ENCODE measurements around the gene ST6GALNAC3. TPM values are rescaled to one million over a fixed set of nuclear protein-coding genes. Genes with fewer than 3 reads are reported as not detected.
"Not testable (repeated sequence)": the region's sequence is repeated elsewhere in the genome, so short reads cannot be mapped to it uniquely, and the experiment has no call there.

Gene ST6GALNAC3
- total RNA-seq, 1 experiment from 2014 or later = 0.03 TPM

DNA sequence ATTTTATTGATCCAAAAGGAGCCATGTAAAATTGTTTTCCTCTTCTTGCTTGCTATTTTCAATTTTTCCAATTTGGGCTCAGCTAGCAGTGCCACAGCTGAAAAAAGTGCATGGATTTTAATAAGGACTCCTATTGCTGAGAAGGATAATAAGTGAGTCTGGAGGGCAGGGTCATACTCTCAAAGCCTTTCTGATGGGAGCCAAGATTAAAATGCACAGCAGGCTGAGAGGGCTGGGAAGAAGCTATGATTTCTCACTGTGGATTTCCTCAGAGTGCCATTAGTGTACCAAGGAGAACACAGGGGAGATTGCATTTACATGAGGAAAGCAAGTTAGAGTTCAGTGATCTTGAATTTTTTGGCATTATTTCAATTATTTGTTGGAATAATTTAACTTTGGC lies 261.3 kb downstream of the ST6GALNAC3 start:
- DNase-seq (ENCODE audit: low read depth) = no peak

DNA sequence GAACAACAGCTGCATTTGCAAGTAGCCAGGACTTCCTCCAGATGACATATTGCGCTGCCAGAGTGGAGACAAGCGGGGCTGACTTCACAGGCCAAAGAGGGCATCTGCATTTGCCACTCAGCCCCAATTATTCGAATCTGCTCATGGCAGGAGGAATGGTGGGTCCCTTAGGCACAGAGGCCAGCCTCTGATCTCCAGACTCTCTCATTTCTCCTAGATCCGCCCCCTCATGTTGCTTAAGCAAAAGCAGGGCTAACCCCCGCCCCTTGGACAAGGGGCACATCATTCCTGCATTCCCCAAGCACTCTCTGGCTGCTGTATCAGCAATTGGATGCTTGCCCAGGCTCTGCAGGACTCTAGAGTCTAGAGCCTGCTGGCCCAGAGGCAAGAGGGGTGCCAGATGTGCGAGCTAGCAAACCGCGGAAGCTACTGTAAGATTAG lies 262.4 kb downstream of the ST6GALNAC3 start:
- peak; percentile 37 for DNase-seq (ENCODE audit: low read depth)

DNA sequence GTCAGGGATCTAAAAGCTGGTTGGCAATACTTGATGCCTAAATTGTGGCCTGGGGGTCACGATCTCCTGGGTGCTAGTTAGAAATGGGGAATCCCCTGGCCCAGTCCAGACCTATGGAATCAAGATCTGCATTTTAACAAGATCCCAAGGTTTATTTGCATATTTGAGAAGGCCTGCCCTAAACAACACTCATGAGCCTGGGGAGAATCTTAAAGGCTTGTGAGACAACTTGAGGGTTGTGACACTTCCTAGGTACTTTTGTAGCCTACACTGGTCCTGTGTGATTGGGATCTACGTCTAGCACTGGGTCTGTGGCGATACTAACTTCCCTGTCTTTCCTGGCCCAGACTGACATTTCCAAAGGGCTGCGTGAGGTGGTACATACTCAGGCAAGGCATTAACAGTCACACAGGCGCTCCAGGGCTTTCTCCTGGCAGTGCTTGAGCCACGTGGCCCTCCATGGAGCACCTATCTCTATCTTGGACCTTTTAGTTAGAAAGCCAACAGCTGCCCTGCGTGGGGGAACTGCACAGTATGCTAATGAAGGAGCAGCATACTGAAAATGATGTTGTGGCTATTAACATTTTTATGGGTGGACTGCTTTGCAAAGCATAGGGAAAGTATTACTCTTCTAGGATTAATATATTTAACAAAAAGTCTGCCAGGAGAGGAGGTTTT lies 263.1 kb downstream of the ST6GALNAC3 start:
- DNase-seq (ENCODE audit: low read depth) = no peak

DNA sequence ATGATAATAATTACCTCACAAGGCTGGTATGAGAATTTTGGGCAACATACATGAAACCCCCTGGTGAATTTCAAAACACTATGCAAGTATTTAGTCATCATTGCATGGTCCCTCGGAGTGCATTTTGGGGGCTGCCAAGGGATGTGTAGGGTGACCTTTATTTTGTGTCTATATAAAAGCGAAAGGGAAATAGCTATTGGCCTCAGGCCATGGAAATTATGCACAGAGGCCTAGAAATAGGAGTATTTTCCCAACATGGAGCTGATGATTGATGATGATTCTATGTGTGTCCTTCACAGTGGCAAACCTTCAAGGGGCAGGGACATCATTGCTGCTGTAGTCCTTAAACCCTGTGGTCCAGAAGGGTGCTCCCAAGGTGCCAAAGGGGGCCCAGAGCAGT lies 265.5 kb downstream of the ST6GALNAC3 start:
- no peak for DNase-seq (ENCODE audit: low read depth)

DNA sequence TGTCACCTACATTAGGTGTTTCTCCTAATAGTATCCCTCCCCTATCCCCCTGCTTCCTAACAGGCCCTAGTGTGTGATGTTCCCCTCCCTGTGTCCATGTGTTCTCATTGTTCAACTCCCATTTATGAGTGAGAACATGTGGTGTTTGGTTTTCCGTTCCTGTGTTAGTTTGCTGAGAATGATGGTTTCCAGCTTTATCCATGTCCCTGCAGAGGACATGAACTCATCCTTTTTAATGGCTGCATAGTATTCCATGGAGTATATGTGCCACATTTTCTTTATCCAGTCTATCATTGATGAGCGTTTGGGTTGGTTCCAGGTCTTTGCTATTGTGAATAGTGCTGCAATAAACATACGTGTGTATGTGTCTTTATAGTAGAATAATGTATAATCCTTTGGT lies 267.3 kb downstream of the ST6GALNAC3 start:
- not testable (repeated sequence) for DNase-seq (ENCODE audit: low read depth)

DNA sequence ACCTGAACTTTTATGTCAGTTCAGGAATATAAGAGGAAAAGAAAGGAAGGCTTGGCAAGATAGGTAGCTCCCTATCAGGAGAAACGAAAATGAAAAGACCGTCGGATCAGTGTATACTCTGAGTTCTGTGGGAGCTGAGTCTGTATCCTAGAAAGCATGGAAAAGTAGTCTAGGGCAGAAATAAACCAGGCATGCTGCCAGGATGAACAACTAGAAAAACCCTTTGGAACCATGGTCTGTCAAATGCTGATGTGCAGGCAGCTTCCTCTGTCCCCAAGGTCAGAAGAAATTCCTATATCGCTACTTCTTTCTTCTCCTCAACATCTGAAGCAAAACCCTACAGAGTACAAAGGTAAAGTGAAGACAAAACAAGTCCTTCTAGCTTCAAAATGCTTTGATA lies 268.8 kb downstream of the ST6GALNAC3 start:
- no peak for DNase-seq (ENCODE audit: low read depth)

DNA sequence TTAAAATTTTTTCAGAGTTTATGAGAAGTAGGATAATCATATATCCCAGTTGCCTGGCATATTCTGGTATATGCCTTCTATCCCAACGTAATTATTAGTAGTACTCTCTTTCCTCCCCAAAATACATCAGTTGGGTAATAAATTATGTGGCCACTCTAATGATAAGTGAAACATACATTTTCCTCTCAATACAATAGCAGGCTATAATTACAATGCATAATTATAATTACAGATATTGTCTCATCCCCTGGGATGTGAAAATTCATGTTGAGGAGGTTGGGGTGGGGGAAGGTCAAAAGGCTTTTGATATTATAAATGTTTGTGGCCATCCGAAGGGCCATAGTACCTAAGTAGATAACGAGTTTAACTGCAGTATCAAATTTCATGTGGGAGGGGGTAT lies 277.1 kb downstream of the ST6GALNAC3 start:
- no peak for DNase-seq (ENCODE audit: low read depth)

DNA sequence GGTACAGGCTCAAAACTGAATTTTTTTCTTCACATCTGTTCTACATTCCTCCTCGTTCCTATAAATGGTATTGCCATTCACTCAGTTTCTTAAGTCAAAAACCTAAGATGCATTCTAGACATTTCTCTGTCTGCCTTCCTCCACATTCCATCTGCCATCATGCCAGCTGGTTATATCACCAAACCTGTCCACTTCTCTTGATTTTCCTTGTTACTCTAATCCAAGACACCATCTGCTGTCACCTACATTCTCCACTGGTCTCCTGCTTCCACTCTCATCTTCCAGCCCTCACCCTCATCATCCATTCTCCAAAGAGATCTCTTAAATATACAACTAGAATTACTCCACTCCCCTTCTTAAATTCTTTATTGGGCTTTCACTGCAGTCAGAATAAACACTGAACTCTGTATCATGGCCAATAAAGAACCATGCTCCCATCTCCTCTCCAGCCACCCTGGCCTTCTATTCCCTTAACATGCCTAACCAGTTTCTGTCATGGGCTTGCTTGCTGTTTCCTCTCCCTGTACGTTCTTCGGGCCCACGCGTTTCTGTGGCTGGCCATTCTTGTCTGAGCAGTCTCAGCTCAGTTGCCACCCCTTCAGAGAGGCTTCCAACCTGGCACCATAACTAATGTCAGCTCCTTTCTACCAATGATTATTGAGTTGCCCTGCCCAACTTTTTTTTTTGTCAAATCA lies 278.3 kb downstream of the ST6GALNAC3 start:
- DNase-seq (ENCODE audit: low read depth) = no peak

DNA sequence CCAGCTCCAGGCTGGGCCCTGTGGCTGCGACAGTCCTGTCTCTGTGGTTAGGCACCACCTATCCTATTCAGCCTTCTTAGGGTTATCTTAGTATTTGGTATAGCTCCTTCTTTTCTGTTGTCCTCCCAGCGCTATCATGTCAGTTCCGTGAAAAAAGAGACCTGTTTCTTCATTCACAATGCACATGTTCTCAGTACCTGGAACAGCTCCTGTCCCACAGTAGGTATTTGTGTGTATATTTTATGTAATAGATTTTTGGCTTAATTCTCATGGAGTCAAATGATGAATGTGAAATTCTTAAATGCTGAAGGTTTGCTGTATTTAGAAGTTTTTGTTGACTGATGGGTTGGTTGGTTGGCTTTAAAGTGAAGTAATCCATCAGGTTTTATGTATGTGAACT lies 279.7 kb downstream of the ST6GALNAC3 start:
- DNase-seq (ENCODE audit: low read depth) = no peak

DNA sequence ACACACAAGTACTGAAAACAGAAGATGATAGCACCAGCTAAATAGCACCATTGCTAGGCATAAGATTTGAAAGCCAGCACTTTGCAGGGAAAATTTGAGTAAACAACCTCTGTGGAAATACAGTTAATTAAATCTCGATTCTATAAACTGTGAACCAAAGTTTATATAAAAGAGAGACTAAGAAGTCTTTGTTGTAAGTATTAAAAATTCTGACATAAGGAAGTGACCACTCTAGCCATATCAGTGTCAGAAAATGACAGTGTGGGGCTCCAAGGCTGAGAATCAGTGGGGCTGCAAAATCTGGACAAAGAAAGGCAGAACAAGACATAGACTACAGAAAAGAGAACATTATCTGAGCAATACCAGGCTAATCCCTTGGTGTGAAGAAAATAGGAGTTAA lies 292.2 kb downstream of the ST6GALNAC3 start:
- no peak for DNase-seq (ENCODE audit: low read depth)

DNA sequence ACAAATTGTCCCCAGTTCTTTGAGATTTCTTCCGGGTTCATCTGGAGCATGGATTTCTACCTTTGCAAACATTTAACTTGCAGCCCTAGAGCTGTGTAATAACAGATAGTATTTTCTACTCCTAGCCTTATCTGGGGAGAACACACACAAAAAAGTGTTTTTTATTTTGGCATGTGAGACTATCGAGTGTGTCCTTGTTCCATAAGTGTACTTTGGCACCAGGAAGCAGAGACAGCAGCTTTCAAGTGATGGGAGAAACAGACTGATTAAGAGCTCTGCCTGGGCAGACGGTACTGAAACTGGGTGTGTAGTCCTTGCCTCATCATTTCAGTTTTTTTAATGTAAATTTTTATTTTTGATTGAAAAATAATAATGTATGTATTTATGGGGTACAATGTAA lies 297.4 kb downstream of the ST6GALNAC3 start:
- DNase-seq (ENCODE audit: low read depth) = no peak

DNA sequence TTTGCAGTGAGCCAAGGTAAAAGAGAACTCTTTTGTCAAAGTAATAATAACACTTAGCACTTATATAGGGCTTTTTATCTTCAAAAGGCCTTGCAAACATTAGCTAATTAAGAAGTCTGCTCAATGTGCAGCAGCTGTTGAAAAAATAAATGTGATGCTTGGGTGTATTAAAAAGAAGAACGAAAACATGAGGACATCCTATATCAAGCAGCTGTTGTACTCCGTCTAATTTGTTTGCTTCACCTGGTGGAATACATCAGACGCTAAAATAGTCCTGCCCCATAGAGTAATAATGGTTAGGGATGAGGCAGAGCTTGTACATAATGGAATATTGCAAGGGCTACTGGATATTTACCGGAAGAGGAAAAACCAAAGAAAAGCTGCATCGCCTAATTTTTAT lies 299.5 kb downstream of the ST6GALNAC3 start:
- no peak for DNase-seq (ENCODE audit: low read depth)

DNA sequence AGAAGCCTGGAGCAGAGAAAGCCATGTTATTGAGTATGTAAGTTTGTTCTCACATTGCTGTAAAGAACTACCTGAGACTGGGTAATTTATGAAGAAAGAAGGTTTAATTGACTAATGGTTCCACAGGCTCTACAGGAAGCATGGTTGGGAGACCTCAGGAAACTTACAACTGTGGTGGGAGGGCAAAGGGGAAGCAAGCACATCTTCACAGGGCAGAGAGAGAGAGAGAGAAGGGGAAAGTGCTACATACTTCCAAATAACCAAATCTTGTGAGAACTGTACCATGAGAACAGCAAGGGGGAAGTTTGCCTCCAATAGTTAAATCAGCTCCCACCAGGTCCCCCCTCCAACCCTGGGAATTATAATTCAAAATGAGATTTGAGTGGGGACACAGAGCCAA lies 302.7 kb downstream of the ST6GALNAC3 start:
- no peak for DNase-seq (ENCODE audit: low read depth)

DNA sequence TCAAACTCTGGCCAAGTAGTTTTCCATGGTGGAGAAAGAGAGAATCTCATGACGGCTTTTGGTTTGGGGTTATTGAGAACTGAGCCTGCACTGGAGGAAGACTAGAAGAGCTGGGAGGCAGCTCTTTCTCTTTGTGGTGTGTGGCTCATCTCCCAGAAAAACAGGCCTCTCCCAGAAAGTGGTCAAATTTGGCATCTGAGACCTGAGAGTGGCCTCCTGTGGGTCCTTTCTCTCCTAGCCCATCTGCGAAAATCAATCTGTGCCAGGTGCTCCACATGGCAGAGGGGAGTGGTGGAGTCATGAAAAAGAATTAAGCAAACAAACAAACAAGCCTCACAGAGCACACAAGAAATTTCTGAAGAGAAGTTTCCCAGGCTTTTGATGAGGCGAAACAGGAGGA lies 305.0 kb downstream of the ST6GALNAC3 start:
- DNase-seq (ENCODE audit: low read depth) = no peak

DNA sequence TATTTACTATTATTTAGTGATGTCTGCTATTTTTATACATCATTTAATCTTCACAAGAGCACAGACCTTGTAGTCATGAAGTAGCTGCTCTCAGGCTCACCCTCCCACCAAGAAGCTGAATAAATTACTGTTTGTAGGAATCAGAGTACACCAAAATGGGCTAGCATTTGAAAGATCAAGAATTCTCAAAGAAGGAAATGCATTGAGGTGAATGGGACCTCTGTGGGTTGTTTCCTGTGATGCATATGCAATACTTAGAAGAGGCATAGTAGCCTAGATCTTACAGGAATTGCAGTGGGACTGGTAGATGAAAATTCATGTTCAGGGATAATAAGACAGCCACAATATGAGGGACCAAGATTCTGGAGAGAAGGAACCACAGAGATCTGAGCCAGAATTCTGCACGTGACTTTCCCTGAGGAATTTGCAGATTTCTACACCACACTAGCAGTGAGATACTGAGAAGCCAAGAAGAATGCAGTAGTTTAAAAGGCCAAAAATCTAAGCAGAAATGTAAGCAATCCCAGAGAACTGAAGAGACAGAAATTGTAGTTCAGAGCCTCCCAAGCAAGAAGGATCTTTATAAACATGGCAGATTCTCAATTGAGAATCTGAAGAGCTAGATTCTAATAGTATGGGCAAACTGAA lies 307.0 kb downstream of the ST6GALNAC3 start:
- DNase-seq (ENCODE audit: low read depth) = no peak

DNA sequence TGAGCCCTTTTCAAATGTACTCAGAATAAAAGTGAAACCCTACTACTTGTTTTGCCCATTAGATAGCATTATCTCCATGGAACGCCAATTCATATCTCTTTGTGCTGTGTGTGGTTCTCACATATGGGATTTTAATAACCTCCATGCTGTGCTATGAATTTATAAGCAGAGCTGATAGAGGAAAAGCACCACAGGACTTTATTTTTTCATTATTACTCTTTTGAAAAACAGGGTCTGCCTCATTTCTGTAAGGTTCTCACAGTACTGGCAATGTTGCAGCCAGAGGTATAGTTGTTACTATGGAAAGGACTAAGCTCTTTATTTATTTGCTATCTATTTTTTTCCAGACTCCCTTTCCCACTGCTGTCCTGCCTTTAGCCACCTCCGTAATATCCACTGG lies 313.7 kb downstream of the ST6GALNAC3 start:
- no peak for DNase-seq (ENCODE audit: low read depth)

DNA sequence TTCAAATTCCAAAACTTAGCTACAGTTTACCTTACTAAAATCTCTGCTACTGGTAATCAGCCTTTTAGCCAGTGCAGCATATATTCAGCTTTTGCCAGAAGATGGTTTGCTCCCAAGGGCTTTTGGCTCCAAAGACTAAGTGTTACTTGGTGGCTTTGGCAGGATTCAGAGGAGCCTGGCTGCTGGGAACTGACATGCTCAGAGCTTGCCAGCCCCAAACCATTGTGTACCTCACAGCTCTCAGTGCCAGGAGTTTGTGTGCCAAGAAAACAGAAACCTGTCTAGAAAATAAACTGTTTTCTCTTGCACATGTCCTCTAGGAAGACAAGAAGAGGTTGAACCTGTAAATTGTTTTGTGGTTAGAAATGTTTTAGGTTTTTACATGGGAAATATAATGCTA lies 315.9 kb downstream of the ST6GALNAC3 start:
- no peak for DNase-seq (ENCODE audit: low read depth)

DNA sequence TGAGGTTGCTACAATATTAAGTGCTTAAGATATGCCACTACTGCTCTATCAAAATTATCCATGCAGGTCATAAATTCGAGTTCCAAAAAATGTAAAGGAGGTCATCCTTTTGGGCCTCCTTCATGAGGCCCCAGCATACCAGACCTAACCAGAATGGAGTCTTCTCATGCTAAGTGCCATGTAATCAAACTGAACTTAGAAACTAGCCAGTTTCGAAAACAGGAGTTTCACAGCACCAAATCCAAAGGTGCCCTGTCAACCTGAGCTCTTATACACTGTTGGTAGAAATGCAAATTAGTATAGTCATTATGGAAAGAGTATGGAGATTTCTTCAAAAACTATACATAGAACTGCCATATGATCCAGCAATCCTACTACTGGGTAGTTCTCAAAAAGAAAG lies 320.5 kb downstream of the ST6GALNAC3 start:
- DNase-seq (ENCODE audit: low read depth) = no peak

DNA sequence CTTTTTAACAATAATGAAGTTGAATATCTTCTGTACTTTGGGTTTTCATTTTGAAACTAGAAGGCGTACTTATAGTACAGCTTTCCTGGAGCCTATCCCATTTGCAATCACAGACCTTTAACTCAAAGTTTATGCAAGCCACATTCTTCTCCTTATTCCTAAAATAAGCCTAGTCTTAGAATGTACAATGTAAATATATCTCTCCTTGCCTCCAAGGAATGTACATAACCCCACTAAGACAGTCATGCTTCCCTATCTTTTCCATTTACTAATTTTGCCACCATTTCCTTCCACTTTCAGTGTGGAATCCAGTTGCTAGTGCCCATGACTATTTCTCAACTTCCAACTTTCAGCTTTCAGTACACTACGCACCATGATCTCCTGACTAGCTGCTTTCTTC lies 327.6 kb downstream of the ST6GALNAC3 start:
- no peak for DNase-seq (ENCODE audit: low read depth)

DNA sequence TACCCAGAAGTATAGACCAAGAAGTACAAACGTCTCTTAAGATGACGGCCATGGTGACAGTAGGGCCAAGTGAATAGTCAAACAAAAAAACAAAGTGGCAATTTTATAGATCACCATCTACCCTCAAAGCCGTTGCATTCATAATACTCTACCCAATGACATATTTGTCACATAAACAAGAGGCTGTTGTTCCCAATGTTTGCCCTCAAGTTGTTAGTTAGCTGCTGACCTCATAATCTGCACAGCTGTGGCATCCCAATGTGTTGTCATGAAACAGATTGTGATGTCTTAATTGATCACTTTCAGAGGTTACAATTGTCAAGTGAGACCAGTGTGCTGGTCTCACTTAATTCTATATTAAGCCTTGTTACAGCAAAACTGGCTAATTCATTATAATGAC lies 333.8 kb downstream of the ST6GALNAC3 start:
- DNase-seq (ENCODE audit: low read depth) = no peak

DNA sequence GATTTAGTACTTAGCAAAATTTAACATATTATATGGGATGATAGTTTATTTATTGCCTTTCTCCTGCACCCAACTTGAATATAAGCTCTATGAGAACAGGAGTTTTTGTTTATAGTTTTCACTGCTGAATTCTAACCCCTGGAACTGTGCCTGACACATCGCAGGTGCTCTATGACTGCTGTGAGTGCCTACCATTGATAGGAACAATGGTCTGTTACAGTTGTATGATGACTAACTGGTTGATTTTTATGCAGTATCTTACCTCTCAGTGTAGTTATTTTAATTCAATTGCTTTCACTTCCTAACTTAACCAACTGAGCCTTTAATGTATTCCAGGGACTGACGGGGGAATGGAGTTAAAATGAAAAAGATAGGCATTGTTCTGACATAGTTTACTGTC lies 336.0 kb downstream of the ST6GALNAC3 start:
- no peak for DNase-seq (ENCODE audit: low read depth)

DNA sequence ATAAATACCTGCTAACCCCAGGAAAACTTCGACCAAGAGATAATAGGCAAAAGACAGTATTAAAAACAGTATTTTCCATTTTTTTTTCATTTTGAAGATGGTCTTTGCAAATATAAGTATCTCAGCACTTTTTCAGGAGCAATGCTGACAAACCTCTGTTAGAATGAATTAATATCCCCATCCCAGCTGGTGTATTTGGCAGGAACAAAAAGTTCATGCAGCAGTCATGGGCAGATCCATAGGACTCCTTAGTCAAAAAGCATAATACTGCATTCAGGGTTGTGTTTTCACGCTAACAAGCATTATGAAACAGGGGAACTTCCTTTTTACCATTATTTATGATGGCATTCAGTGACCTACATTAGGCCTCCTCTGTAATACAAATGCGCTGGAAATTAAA lies 344.0 kb downstream of the ST6GALNAC3 start:
- no peak for DNase-seq (ENCODE audit: low read depth)

DNA sequence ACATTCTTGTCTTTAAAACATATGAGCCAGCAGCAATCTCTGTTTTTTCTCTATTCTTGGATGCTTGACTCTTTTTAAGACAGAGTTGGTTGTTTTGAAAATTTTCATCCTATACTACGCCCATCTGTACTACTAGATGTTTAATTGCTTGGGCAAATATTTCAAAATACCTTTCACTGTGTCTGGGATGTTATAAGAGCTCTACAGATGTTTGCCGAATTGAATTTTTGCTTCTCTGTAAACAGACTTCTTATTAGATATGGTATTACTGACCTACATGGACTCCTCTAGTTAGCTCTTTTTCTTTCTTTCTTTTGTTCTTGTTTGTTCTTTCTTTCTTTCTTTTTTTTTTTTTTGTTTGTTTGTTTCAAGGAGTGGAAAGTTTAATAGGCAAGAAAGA lies 345.1 kb downstream of the ST6GALNAC3 start:
- no peak for DNase-seq (ENCODE audit: low read depth)

Data from HT1080 (cell line).